Endothelial cell of umbilical vein (primary cell): Measurements from ENCODE around the gene LMO7. TPM values are rescaled to one million over a fixed set of nuclear protein-coding genes. Genes with fewer than 3 reads are reported as not detected.

ENCODE experiments used
- BruUV-seq: library from RNA; stranded (reverse); fragments of 400-500 nt; replicated peaks from 2 replicates; lab custom pipeline; 2021; lab: Mats Ljungman, UMichigan
- CTCF ChIA-PET: fragments of 300-600, 350-600 bp; sonication (Branson Sonifier 250); formaldehyde crosslinking; loops from one replicate; lab custom pipeline; 2021; ENCODE audit warnings: antibody characterized with exemption, inconsistent platforms; lab: Charles Lee
- POLR2A ChIA-PET: fragments of 300-600, 350-600 bp; sonication (Branson Sonifier 250); formaldehyde crosslinking; loops from one replicate; lab custom pipeline; 2021; ENCODE audit warnings: antibody characterized with exemption, inconsistent platforms; lab: Charles Lee
- DNase-seq: peaks from one replicate; pipeline ENCODE4 v3.0.0-alpha.2; 2011; ENCODE audit warnings: low read depth, low spot score
- FAIRE-seq: peaks from 2 replicates; lab custom pipeline; 2011; peaks lifted over from hg19 to GRCh38; lab: Jason Lieb, UNC
- H2AFZ ChIP-seq: 2 replicates; pipeline ENCODE4 v1.6.0; 2012; ENCODE audit warnings: low read depth, low read length, control low read depth, inconsistent platforms
- H3K27ac ChIP-seq: 2 replicates; pipeline ENCODE4 v1.5.1; 2011; ENCODE audit warnings: low read depth, mild to moderate bottlenecking, control low read depth, low read length, moderate library complexity; ENCODE audit not compliant: insufficient read depth
- H3K27me3 ChIP-seq, 2 experiments: 2 replicates each; pipeline versions ENCODE4 v1.6.0 to v1.6.1; 2011; ENCODE audit warnings: low read length in 2 of 2, mixed read lengths in 1 of 2; ENCODE audit not compliant: control insufficient read depth in 2 of 2, insufficient read depth in 2 of 2
- H3K36me3 ChIP-seq, 2 experiments: 2 replicates in 1 of 2; 3 replicates in 1 of 2; pipeline ENCODE4 v1.5.1; 2011; ENCODE audit warnings: low read length in 2 of 2, mild to moderate bottlenecking in 1 of 2, moderate library complexity in 1 of 2; ENCODE audit not compliant: control insufficient read depth in 2 of 2, insufficient read depth in 2 of 2; ENCODE audit errors: extremely low read depth in 1 of 2
- H3K4me1 ChIP-seq: 3 replicates; pipeline ENCODE4 v1.5.1; 2011; ENCODE audit warnings: mild to moderate bottlenecking, low read length; ENCODE audit not compliant: control insufficient read depth, insufficient read depth; ENCODE audit errors: extremely low read depth
- H3K4me2 ChIP-seq: 2 replicates; pipeline ENCODE4 v1.6.1; 2011; ENCODE audit warnings: low read length, control low read depth, mixed read lengths; ENCODE audit not compliant: insufficient read depth
- H3K4me3 ChIP-seq, 3 experiments: fragments of 200-600 bp in 1 of 3; sonication (generic), shearing (Covaris generic) in 1 of 3; replicated peaks in 1 of 3; 2 replicates each; pipeline ENCODE4 v1.5.1; 2011 to 2016; ENCODE audit warnings: control low read depth in 3 of 3, low read length in 3 of 3, mild to moderate bottlenecking in 2 of 3, inconsistent platforms in 1 of 3, low read depth in 1 of 3, moderate library complexity in 1 of 3; ENCODE audit not compliant: insufficient read depth in 1 of 3
- H3K79me2 ChIP-seq: 2 replicates; pipeline ENCODE4 v1.6.0; 2012; ENCODE audit warnings: low read length, inconsistent platforms; ENCODE audit not compliant: control insufficient read depth, insufficient read depth
- H3K9ac ChIP-seq: replicated peaks from 2 replicates; pipeline ENCODE3; 2011; ENCODE audit warnings: low read length, control low read depth; ENCODE audit not compliant: insufficient read depth; ENCODE audit errors: extremely low read depth
- H3K9me1 ChIP-seq: replicated peaks from 3 replicates; pipeline ENCODE4 v1.6.0; 2011; ENCODE audit warnings: mild to moderate bottlenecking, low read length; ENCODE audit not compliant: control insufficient read depth, insufficient read depth; ENCODE audit errors: extremely low read depth
- H3K9me3 ChIP-seq: replicated peaks from 2 replicates; pipeline ENCODE4 v1.5.1; 2012; ENCODE audit warnings: low read length, inconsistent platforms; ENCODE audit not compliant: control insufficient read depth, insufficient read depth
- H4K20me1 ChIP-seq: replicated peaks from 2 replicates; pipeline ENCODE3; 2011; ENCODE audit warnings: mild to moderate bottlenecking, low read length; ENCODE audit not compliant: control insufficient read depth, insufficient read depth; ENCODE audit errors: extremely low read depth
- CTCF ChIP-seq, 2 donors: IDR thresholded peaks; 1 replicate in 1 of 2; 2 replicates in 1 of 2; pipeline ENCODE4 v1.5.1; 2011; ENCODE audit warnings: low read length in 2 of 2, mild to moderate bottlenecking in 2 of 2, moderate library complexity in 2 of 2, control low read depth in 1 of 2, inconsistent platforms in 1 of 2, low read depth in 1 of 2; ENCODE audit not compliant: insufficient read depth in 1 of 2; ENCODE audit errors: extremely low read depth in 1 of 2
- EZH2 ChIP-seq: IDR thresholded peaks from 2 replicates; pipeline ENCODE4 v1.6.1; 2012; ENCODE audit warnings: borderline replicate concordance, low read depth, mild to moderate bottlenecking, moderate library complexity, low read length, inconsistent platforms; ENCODE audit not compliant: severe bottlenecking
- FOS ChIP-seq: IDR thresholded peaks from 2 replicates; pipeline ENCODE4 v1.6.1; 2011; ENCODE audit warnings: mild to moderate bottlenecking, low read length, moderate library complexity, borderline replicate concordance; ENCODE audit not compliant: insufficient read depth
- GATA2 ChIP-seq: IDR thresholded peaks from 2 replicates; pipeline ENCODE4 v1.7.0; 2011; ENCODE audit warnings: low read depth, mild to moderate bottlenecking, moderate library complexity, mixed read lengths, low read length; ENCODE audit not compliant: insufficient read length, insufficient read depth
- JUN ChIP-seq: IDR thresholded peaks from 2 replicates; pipeline ENCODE4 v1.6.1; 2011; ENCODE audit warnings: borderline replicate concordance, low read depth; ENCODE audit not compliant: insufficient read length, insufficient read depth
- MAX ChIP-seq: IDR thresholded peaks from 2 replicates; pipeline ENCODE4 v1.6.1; 2011; ENCODE audit not compliant: insufficient read depth, insufficient read length
- MYC ChIP-seq: IDR thresholded peaks from one replicate; pipeline ENCODE4 v1.6.1; 2011; ENCODE audit warnings: mild to moderate bottlenecking, low read depth, low read length
- POLR2A ChIP-seq: IDR thresholded peaks from 2 replicates; pipeline ENCODE4 v1.6.1; 2012; ENCODE audit warnings: low read depth, mild to moderate bottlenecking, control low read depth, low read length
- POLR2AphosphoS5 ChIP-seq: IDR thresholded peaks from 2 replicates; pipeline ENCODE4 v1.6.1; 2012; ENCODE audit warnings: low read depth, mild to moderate bottlenecking, control low read depth, low read length, moderate library complexity; ENCODE audit not compliant: insufficient read depth
- dilution Hi-C: fragments of 300-500 bp; cut with MboI; formaldehyde crosslinking; loops from one replicate; pipeline ENCODE4 v1.15.0; 2019; ENCODE audit warnings: low sequenced_read_pairs; ENCODE audit not compliant: extremely low pct_ligation_motif_present
- intact Hi-C: fragments of 100-400 bp; cut with micrococcal nuclease; formaldehyde crosslinking; loops from one replicate; pipeline ENCODE4 v1.10.0; 2022
- polyA plus RNA-seq, 4 experiments: library from polyadenylated mRNA; depleted of rRNA in 3 of 4; stranded (reverse) in 3 of 4; unstranded in 1 of 4; fragments of >200 nt; gene quantifications; 2 replicates each; pipeline versions ENCODE4 v1.2.1 to v1.2.3, GENCODE V29; 2011 to 2012; ENCODE audit warnings: missing spikeins in 1 of 4
- total RNA-seq: library from RNA; stranded (reverse); gene quantifications from 2 replicates; pipeline ENCODE4 v1.2.3, GENCODE V29; 2021

Gene LMO7
- total and polyA plus RNA-seq, 2 donors (not counting 3 experiments of a cell fraction or from before 2014, with no cell fraction given): 10.5 to 21.1 TPM

GRCh38 chr13:75871059-75871458 lies 234.9 kb downstream of the LMO7 start:
- dilution Hi-C loops: no loop called here
- CTCF ChIA-PET: interaction anchor here (0.6 to 5.1 kb wide), 26 partner anchors 9 to 1131 kb away, joined by 3 to 134 read pairs (median 4); no protein-coding TSS in a partner anchor
- TF ChIP-seq POLR2A (no peak), POLR2AphosphoS5 (no peak), EZH2 (no peak)
- Histone ChIP-seq H3K9me1 (no peaks in the 10 kb centered on the region), H3K4me1 (peaks cover 4% of the 10 kb centered on the region), H3K9me3 (no peaks in the 10 kb centered on the region), H3K79me2 (no peaks in the 10 kb centered on the region), H3K36me3 (no peaks in the 10 kb centered on the region), H4K20me1 (no peaks in the 10 kb centered on the region), H2AFZ (peak overlapping the region; percentile 13), H3K4me2 (peak overlapping the region; percentile 87), H3K4me3 (peak overlapping the region in 1 of 3 experiments; percentile 74), H3K27me3 (peaks cover 0 to 2% of the 10 kb centered on the region in 2 experiments), H3K27ac (no peak overlapping the region), H3K9ac (no peak overlapping the region)
- no peak for DNase-seq
- no peak for FAIRE-seq
- POLR2A ChIA-PET: no interaction called here
- no TSS peak for BruUV-seq
- intact Hi-C loops: loop anchor here (5.0 to 10.0 kb wide), 3 partner anchors 109 to 304 kb away; no protein-coding TSS in a partner anchor

- dilution Hi-C loops: no loop called here
- H3K4me1 ChIP-seq: peaks cover 4% of the 10 kb centered on the region
Observed at GRCh38 chr13:75872980-75873379, 236.8 kb downstream of the LMO7 start.

More at GRCh38 chr13:75872980-75873379, 236.8 kb downstream of the LMO7 start:
- ChIA-PET POLR2A (interaction anchor here (0.6 kb wide), 1 partner anchor 1002 kb away, joined by 5 read pairs; no protein-coding TSS in a partner anchor), CTCF (interaction anchor here (1.1 to 6.4 kb wide), 9 partner anchors 9 to 1107 kb away, joined by 3 to 78 read pairs (median 4); no protein-coding TSS in a partner anchor)
- DNase-seq (no peak), FAIRE-seq (no peak)
- H2AFZ ChIP-seq: no peak overlapping the region
- no peaks in the 10 kb centered on the region for H4K20me1 ChIP-seq
- no peak for TF ChIP-seq MYC
- TF ChIP-seq POLR2AphosphoS5: no peak
- TF ChIP-seq MAX: no peak
- TF ChIP-seq FOS: no peak
- TF ChIP-seq GATA2: no peak
- TF ChIP-seq POLR2A: no peak
- no peak for TF ChIP-seq CTCF (IDR thresholded peaks at IDR 0.05; ENCODE audit: extremely low read depth in 1 of 2, insufficient read depth in 1 of 2, low read depth in 1 of 2, low read length in 2 of 2)
- TF ChIP-seq EZH2: no peak
- TF ChIP-seq JUN: no peak
- no peaks in the 10 kb centered on the region for H3K36me3 ChIP-seq
- intact Hi-C loops: loop anchor here (5.0 to 10.0 kb wide), 3 partner anchors 111 to 306 kb away; no protein-coding TSS in a partner anchor
- H3K79me2 ChIP-seq: no peaks in the 10 kb centered on the region
- no peak overlapping the region for H3K27ac ChIP-seq
- H3K9me1 ChIP-seq: no peaks in the 10 kb centered on the region
- H3K9ac ChIP-seq: no peak overlapping the region
- BruUV-seq: no TSS peak
- H3K4me3 ChIP-seq: no peak overlapping the region
- no peaks in the 10 kb centered on the region for H3K9me3 ChIP-seq
- no peak overlapping the region for H3K4me2 ChIP-seq
- H3K27me3 ChIP-seq: peaks cover 0 to 2% of the 10 kb centered on the region in 2 experiments
